HK-2 (cell line): ENCODE results near the gene RASL10A.

Source experiments
- DNase-seq: peaks from one replicate; pipeline ENCODE4 v3.0.0-alpha.2; 2018; ENCODE audit not compliant: unreplicated experiment

Gene RASL10A

DNA sequence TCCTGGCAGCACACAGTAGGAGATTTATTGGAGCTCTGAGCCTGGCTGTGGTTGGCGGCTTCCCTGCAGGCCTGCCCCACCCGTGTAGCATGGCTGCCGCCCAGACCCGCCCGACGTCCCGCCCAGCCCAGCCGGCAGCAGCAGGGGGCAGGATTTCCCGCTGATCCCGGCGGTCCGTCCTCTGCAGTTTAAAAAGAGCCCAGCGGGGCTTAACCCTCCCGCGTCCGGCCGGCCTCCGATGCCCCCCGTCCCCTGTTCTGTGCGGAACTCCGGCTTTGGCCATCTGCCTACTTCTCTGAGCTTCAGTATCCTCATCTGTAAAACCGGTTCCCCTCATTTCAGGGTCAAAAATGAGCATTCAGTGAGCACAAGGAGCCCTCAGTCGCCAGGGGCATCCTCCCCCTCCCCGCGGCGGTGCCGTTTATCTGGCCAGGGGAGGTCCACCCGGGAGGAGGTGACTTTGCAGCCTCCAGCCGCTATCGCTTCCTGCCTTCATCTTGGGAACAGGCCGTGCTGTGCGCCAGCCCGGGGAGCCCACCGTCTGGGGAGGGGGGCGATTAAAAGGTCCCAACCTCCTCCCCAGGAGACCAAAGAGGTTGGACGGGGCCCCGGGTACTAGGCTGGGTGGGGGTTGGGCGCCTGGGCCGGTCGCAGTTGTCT is 9.2 kb downstream of the RASL10A start, which contains the start of gene GAS2L1:
Gene GAS2L1 (plus strand): TSS at position 476 of the 660 bp plus-strand sequence. CDS start 1,456 bp downstream, outside the sequence.
- DNase-seq: peak; percentile 82

DNA sequence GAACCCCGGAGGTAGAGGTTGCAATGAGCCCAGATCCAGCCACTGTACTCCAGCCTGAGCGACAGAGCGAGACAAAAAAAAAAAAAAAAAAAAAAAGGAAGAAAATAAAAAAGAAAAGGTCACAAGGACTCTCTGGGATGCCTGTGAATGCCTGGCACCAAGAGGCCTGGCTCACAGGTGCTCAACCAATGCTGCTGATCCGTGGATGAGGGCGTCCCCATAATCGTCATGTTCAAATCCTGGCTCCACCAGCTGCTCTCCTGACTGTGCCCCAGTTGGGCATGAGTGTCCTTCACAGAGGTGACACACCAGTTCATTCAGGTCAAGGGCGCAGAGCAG is 9.7 kb downstream of the RASL10A start:
- DNase-seq: no peak

DNA sequence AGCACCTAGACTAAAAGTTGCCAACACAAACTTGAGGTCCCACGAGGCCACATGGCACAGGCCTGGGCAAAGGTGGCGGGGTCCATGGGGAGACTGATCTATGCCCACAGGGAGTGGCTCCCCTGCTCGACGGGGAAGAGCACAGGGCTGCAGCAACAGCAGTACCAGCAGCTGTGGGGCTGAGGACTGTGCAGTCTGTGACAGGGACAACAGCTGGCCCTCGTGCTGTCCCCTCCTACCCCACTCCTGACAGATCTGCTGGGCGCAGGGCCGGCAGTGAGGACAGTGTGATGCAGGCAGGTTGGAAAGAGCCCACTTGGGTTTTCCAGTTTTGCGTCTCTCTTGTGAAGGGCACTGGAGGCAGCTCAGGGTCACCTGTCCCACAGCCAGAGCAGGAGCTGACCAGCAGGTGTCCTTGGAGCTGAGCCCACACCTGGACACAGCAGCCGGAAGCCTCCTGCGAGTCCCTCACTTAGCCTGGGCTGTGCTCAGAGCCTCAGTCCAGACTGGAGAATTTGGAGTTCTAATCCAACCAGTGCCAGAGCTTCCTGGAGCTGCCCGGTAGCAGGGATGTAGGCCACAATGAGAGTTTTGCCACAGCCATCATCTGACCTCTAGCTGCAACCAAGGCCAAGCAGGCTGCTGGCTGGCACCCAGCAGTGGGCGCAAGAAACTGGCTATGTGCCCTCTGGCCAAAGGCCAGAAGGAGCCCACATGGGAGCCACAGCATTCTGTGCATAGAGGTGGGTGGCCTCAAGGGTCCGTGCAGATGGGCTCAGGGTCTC is 12.6 kb downstream of the RASL10A start:
- no peak for DNase-seq

DNA sequence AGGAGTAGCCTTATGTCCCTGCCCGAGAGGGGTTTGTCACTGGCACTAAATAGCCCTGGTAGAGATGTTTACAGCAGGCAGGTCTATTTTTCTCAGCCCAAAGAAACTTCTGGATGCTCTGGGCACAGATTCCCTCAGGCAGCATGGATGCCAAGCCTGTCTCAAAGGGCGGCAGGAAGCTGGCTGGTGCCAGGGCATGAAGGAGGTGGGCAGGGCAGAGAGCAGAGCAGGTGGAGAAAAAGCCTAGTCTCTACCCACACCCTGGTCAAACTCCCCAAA is 13.2 kb downstream of the RASL10A start:
- DNase-seq: no peak

DNA sequence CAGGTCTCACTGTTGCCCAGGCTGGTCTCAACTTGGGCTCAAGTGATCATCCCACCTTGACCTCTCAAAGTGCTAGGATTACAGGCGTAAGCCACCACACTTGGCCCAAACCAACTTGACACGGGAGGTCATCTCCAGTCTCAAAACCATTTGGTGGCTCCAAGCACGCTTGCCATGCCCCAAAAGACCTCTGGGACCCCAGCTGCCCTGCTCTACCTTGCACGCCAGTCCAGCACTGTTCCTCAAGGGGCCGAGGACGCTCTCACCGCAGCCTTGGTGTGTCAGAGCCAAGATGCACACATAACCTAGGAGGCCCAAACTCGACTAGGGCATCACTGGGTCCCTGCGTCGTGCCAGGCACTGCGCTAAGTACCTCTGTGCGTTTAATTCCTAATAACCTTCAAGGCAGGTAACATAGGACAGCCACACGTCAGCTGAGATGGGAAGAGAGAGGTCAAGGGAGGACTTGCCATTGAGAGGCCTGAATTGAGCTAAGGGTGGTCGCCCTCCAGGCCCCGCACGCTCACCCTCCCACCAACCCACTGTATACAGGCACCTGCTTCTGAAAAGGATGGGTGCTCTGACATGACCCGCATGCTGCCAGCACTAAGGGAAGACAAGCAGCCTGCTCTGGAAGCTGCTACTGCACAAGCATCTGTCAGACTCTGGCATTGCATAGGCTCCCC is 13.6 kb downstream of the RASL10A start:
- DNase-seq: no peak

DNA sequence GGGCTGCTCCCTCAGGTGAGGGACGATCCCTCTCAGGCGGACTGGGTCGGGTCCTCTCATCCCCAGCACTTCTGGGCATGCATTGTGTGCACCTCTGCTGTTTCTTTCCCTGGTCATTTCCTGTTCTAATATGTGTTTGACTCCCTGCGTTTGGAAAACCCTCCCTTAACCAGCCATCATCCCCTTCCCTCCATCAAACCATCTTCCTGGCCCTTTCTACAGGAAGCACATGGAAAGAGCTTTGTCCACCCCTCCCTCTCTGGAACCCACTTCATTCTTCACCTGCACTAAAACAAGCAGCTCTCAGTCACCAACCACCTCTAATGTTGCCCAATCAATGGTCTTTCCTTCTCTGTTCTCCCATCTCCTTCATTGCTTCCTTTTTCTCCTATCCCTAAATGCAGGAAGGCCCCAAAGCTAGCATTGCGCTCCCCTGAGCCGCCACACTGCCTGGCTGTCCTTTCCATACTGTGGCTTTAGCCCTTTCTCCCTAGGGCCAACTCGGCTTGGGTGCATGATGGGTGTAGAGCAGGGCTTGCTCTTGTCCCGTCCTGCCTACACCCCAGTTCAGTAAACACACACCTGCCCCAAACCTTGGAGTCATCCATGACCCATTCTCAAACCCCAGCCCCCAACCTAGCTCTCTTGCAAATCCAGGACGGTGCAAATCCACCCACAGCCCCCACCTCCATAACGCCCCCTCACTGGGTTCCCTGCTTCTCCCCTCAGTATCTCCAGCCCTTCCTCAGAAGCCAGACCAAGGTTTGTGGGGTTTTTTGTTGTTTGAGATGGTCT is 14.5 kb downstream of the RASL10A start:
- no peak for DNase-seq

DNA sequence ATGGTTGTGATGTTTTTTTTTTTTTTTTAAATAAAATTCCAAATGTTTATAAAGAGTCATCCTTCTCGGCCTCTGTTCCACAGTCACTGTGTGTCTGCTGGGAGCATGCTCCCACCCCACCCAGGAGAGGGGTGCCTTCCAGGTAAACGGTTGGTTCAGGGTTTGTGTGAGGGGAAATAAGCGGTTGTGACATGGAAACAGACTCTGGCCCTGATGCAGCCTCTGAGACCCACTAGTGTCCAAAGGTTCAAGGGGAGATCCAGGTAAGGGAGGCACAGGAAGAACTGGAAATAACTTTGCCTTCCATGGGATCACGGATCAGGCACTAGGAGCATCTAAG is 15.1 kb downstream of the RASL10A start:
- no peak for DNase-seq

DNA sequence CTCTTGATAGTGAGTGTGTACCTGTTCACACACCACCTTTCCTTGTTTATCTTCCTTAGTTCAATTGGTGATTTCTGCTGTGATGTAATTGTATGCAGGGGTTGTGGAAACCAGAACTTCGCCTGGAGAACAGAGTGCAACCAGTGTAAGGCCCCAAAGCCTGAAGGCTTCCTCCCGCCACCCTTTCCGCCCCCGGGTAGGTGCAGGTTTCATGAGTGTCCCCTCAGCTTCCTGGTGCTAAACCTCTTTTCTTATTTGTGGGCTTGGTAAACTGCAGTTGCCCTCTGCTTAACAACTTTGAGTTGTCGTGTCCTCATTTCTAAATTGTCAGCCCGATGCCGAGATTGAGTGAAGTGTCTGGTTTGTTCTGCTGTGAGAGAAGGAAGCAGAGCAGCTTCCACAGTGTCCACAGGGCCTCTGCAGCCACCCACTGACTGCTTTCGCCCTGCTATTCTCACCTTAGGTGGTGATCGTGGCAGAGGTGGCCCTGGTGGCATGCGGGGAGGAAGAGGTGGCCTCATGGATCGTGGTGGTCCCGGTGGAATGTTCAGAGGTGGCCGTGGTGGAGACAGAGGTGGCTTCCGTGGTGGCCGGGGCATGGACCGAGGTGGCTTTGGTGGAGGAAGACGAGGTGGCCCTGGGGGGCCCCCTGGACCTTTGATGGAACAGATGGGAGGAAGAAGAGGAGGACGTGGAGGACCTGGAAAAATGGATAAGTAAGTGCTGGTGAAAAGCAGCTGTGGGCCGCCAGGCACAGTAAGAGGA is 16.2 kb downstream of the RASL10A start:
- DNase-seq: no peak

DNA sequence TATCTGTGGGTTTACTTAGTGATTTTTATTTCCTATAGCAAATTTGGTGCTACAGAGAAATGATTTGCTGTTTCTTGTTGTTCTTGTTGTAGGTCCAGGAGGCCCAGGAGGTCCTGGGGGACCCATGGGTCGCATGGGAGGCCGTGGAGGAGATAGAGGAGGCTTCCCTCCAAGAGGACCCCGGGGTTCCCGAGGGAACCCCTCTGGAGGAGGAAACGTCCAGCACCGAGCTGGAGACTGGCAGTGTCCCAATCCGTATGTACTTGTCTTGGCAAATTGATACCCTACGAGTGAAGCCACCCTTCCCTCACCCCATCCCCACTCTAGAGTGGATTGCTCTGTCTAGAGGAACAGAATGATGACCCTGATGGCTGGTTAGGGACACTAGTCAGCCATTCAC is 16.9 kb downstream of the RASL10A start:
- DNase-seq: no peak

DNA sequence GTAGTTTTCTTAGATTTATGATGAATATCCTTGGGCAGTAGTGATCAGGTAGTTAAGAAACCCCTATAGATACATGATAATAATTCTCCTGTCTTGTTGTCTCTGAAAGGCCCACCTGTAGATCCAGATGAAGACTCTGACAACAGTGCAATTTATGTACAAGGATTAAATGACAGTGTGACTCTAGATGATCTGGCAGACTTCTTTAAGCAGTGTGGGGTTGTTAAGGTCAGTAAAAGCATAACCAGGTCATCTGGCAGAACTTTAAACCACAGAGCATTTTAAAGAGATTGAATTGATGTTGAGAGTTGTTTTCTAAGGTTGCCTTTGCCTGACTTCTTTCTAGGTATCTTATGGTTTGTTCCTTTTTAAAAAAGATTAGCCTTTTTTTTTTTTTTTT is 23.1 kb downstream of the RASL10A start:
- no peak for DNase-seq

DNA sequence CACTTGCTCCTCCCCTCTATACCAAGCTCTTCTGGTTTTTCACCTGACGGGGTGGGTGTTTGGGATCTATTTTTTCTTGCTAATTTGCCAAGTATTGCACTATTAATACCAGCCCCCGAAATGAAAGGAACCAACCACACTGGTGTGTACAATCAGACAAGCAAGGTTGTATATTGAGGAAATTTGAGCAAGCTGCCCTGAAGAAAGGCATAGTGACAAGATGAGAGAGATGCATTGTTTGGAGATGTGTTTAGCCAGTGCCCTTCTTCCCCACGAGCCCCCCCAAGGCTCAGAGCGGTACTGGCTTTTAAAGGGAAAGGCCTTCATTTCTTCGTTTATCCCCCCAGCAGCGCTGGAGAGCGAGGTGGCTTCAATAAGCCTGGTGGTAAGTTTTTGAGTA is 24.3 kb downstream of the RASL10A start:
- DNase-seq: no peak

DNA sequence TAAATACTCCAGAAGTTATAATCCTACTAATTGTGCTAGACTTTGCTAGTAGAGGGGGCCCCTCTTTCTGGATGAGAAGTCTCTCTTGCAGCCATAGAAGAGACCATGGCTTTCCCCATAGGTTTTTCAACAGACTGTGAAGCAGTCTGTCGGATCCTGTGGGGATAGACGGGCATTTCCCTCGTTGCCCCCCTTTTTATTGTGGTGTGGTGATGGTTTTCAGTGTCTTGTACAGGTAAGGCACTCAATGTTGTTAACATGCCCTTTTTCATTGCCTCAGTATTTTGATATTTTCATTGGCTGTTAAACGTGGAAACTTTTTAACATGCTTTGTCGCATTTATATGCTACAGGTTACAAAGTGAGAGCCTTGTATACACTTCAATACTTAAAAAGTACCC is 25.4 kb downstream of the RASL10A start:
- DNase-seq: no peak

DNA sequence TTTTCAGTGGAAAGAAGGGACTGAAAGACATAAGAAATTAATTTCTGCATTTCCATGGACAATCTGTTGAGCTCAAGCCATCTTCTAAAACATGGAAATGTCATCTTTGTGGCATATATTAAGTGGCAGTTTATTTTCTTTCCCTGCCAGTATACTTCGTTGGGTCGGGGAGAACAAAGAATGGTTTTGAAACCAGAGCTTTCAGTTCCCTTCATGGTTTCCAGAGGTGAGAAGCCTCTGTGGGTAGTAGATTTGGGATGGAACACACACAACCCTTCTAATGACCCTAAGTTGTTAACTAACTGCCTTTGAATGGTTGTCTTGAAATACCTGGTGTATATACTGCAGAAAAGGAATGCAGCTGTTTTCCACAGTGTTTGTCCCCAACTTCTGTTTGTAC is 26.7 kb downstream of the RASL10A start:
- DNase-seq: no peak

DNA sequence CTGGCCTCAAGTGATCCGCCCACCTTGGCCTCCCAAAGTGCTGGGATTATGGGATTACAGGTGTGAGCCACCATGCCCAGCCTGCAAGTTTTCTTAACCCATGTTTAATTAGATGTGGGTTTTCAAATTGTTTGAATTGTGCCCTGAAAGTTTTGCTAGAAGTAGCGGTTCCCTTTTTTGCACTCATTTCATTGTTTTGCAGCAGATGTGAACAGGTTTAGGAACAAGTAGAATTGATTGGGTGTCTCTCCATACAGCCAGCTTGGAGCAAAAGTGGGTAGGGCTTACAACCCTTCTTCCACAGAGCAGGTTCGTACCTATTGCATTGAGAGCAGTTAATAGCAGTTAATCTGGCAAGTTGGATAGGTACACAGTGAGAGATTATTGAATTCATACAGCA is 31.3 kb downstream of the RASL10A start:
- no peak for DNase-seq

DNA sequence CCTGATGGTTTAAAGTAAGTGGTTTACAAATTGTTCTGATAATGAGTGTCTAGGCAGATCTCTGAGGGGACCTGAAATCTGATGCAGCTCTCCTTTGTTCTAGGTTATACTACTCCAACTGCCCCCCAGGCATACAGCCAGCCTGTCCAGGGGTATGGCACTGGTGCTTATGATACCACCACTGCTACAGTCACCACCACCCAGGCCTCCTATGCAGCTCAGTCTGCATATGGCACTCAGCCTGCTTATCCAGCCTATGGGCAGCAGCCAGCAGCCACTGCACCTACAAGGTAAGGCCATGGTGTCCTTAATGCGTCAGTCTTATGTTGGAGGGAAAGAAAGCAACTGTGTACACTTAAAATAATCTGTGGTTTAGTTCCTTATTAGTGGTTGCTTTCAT is 37.6 kb downstream of the RASL10A start:
- DNase-seq: no peak

DNA sequence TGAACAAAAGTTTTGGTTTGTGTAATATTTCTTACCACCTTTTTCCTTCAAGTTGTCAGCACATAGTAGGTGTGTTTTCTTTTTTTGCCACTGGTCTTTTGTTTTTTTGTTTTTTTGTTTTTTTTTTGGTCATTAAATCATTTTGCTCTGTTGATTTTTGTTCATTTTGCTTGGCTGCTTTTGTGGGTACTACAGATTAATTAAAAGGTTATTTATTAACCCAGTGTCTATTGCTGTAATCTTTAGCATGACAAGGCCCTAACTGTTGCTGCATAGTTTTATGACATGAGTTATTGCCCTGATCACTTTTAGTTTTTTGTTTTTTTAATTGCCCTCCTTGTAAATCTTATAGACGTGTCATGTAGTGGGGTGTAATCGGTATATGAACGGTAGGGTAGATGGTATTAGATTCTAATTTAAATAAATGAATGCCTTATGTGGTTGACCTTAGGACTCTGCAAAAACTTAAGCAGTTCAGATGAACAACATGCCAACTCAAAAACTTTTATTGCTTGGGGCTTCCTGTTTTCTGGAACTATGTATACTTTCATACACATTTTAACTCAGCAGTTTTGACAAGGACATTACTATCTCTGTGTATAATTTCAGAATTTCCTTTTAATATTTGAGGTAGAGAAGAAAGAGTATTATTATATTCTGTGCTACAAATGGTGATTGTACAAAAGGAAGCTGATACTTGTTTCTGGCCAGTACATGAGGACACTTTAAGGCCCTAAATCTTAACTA is 39.5 kb downstream of the RASL10A start:
- no peak for DNase-seq

DNA sequence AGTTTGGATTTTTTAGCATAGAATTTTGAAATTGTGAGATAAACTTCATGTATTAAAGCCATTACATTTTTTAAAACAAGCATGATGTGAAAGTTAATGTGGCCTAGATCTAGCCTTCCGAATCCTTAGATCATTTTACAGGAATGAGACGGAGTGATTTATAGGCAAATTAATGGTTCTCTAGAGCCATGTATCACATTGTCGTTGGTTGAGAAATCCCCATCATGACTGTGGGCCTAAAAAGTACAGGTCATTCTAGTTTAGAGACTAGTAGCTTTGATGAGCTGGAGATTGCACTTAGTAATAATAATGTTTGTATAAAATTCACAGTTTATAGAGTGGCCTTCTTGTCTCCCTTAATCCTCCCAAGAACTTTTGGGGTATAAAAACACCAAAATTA is 40.3 kb downstream of the RASL10A start:
- no peak for DNase-seq

DNA sequence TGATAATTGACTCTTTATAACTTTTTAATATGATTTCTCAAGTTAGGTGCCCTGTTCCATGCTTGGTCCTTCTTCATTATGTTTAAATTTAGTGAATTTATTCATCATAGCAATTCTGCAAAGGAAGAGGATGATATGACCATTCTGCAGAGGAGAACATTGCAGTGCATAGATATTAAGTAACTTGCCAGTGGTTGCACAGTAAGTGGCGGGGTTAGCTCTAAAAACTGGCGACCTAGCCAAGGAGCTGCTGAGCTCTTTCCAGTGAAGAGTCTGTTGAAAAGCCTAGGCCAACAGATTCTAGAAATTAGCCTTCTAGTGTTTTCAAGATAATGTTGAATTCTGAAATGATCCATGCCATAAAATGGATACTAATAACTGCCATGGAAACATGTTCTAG is 42.9 kb downstream of the RASL10A start:
- DNase-seq: no peak

DNA sequence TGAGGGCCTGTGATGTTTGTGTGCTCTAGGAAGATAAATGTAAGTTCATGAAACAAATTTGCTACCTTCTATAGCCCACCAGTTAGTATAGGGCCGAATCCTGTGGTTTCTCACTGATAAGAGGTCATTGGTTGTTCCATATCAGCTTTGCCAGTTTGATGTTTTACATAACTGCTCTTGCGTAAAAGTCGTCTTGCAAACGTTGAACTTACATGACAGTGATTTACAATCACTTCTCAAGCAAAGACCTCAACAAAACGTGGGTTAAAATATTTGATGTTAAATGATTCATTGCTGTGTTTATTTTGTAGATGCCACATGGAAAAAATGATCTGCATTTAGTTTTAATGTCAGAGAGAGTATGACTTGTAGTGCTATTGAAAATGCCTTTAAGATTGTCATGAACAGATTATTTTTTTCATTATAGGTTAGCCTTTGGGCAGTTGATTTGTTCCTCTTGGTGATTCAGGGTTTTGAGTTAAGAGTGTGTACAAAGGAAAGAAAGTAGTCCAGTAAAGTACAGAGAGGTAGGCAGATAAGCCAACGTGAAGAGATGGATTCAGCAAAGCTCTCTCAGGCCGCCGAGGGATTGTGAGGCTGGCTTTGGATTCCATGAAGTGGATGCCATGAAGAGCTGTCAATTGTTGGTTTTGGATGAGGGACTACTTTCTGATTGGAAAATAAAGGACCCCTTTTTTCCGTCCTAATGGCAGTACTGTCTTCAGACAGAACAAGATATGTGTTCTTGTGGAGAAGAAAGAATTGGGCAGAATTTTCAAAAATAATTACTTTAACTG is 44.8 kb downstream of the RASL10A start:
- no peak for DNase-seq

DNA sequence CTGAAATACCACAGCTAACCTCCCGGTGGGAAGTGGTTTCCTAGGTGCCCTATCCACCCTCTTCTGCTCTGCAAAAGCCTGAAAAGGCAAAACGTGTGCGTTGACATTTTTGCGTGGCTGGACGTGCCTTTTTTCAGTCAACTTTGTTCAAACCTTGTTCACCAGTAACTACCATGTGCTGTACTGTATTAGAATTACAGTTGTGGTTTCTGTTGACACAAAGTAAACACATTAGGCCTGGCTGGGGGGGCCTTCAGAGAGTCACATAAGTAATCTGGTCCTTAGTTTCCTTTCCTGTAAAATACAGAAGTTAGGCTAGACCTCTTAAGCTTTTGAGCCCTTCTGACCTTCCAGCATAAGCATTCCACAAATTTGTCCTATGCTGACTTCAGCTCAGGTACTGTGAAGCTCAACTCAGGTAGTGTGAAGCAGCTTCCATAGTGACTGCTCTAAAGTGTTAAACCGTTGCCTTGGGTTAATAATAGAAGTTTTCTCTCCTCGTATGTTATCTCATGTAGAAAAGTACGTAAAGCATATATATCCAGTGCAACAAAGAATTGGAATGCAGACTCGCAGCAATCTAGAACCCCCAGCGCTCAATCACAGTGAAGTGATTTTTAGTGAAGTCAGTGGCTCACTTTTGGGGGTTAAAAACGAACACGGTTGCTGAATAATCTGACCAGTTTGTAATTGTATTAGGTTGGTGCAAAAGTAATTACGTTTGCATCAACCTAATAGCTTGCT is 45.6 kb downstream of the RASL10A start:
- no peak for DNase-seq
